K562 (cell line): ENCODE data around the gene TUBB2A. TPM values are rescaled to one million over a fixed set of nuclear protein-coding genes. Genes with fewer than 3 reads are reported as not detected.

ENCODE experiments used
- AFF4 ChIP-seq: sonication (generic); formaldehyde crosslinking; IDR thresholded peaks from 2 replicates; pipeline ENCODE4 v1.8.0; 2023; ENCODE audit warnings: mild to moderate bottlenecking, missing genetic modification reagents
- CCAR2 ChIP-seq: fragments of 200-400 bp; formaldehyde crosslinking; IDR thresholded peaks from 2 replicates; pipeline ENCODE4 v1.6.1; 2017; ENCODE audit warnings: mild to moderate bottlenecking, low read depth, low read length
- CHD1 ChIP-seq: fragments of 200-600 bp; sonication (generic); IDR thresholded peaks from one replicate; pipeline ENCODE4 v1.6.1; 2012; ENCODE audit warnings: mild to moderate bottlenecking, moderate library complexity, low read length, inconsistent platforms
- KAT7 ChIP-seq: sonication (generic); formaldehyde crosslinking; IDR thresholded peaks from 2 replicates; pipeline ENCODE4 v1.8.0; 2022; ENCODE audit warnings: missing genetic modification reagents, mild to moderate bottlenecking, borderline replicate concordance
- NR2C2 ChIP-seq, 2 experiments: fragments of 200-800 bp in 1 of 2; sonication (Bioruptor generic) in 1 of 2; sonication (generic) in 1 of 2; formaldehyde crosslinking in 1 of 2; IDR thresholded peaks; 2 replicates each; pipeline versions ENCODE4 v1.6.1 to v1.8.0; 2016 to 2022; ENCODE audit warnings: mild to moderate bottlenecking in 1 of 2, missing compliant biosample characterization in 1 of 2, missing genetic modification characterization in 1 of 2, missing genetic modification reagents in 1 of 2
- NR4A1 ChIP-seq, 2 experiments: fragments of 250-450 bp in 1 of 2; fragments of 450-650 bp in 1 of 2; sonication (Bioruptor Pico) in 1 of 2; IDR thresholded peaks; 2 replicates each; pipeline versions ENCODE4 v1.4.0 to v1.6.1; 2016 to 2020; ENCODE audit warnings: mild to moderate bottlenecking in 2 of 2, missing compliant biosample characterization in 1 of 2, missing genetic modification characterization in 1 of 2, moderate library complexity in 1 of 2
- PHF20 ChIP-seq: fragments of 450-650 bp; IDR thresholded peaks from 2 replicates; pipeline ENCODE4 v1.6.1; 2018; ENCODE audit not compliant: partially characterized antibody
- PTRF ChIP-seq: fragments of 450-650 bp; IDR thresholded peaks from 2 replicates; pipeline ENCODE4 v1.6.1; 2016; ENCODE audit warnings: mild to moderate bottlenecking, missing genetic modification characterization, missing compliant biosample characterization
- SAP30 ChIP-seq: fragments of 200-600 bp; sonication (generic); IDR thresholded peaks from 2 replicates; pipeline ENCODE4 v1.6.1; 2012; ENCODE audit warnings: borderline replicate concordance, low read depth, mild to moderate bottlenecking, moderate library complexity, low read length, control low read depth, inconsistent platforms; ENCODE audit not compliant: insufficient read depth, poor library complexity, severe bottlenecking
- TSHZ1 ChIP-seq: fragments of 250-450 bp; sonication (Bioruptor Pico); IDR thresholded peaks from 2 replicates; pipeline ENCODE4 v1.4.0; 2020; ENCODE audit warnings: mild to moderate bottlenecking, moderate library complexity
- ZKSCAN1 ChIP-seq: fragments of 150-350 bp; IDR thresholded peaks from 2 replicates; pipeline ENCODE4 v1.6.1; 2016; ENCODE audit warnings: low read depth, low read length
- ZNF197 ChIP-seq: fragments of 200-800 bp; sonication (Bioruptor generic); IDR thresholded peaks from 2 replicates; pipeline ENCODE4 v1.6.1; 2016; ENCODE audit warnings: low read depth, missing genetic modification characterization, missing compliant biosample characterization
- ZNF695 ChIP-seq: fragments of 450-650 bp; formaldehyde crosslinking; IDR thresholded peaks from 2 replicates; pipeline ENCODE4 v1.4.0; 2020; ENCODE audit warnings: mild to moderate bottlenecking, moderate library complexity
- ZNF717 ChIP-seq: fragments of 250-450 bp; sonication (Bioruptor Pico); IDR thresholded peaks from 2 replicates; pipeline ENCODE4 v1.5.0; 2021
- polyA plus RNA-seq, 8 experiments: library from polyadenylated mRNA; depleted of rRNA in 4 of 8; stranded (reverse) in 5 of 8; unstranded in 3 of 8; fragments of >200 nt; fragmentation: Nextera tagmentation in 2 of 8; fragmentation: Illumina TruSeq in 1 of 8; extraction: Ambion mirVana in 2 of 8; extraction: Trizol in 1 of 8; gene quantifications; 2 replicates each; pipeline versions ENCODE4 v1.2.1 to v1.2.3, GENCODE V29; 2011 to 2014; ENCODE audit warnings: inconsistent platforms in 1 of 8, missing spikeins in 1 of 8
- total RNA-seq, 7 experiments: library from RNA; depleted of rRNA in 6 of 7; stranded (reverse); fragments of >200 nt in 6 of 7; fragmentation: Illumina TruSeq in 2 of 7; extraction: Trizol in 2 of 7; gene quantifications; 2 replicates each; pipeline versions ENCODE4 v1.2.1 to v1.2.3, GENCODE V29; 2011 to 2021; ENCODE audit warnings: low replicate concordance in 1 of 7
- TF ChIP-seq, protein P1 (sequence below): sonication (generic); formaldehyde crosslinking; IDR thresholded peaks from 2 replicates; pipeline ENCODE4 v1.9.0; 2022; ENCODE audit warnings: mild to moderate bottlenecking, missing genetic modification reagents
- TF ChIP-seq, protein P2 (sequence below): sonication (generic); formaldehyde crosslinking; IDR thresholded peaks from 2 replicates; pipeline ENCODE4 v1.8.0; 2022; ENCODE audit warnings: mild to moderate bottlenecking, low read depth, missing genetic modification reagents

The TUBB2A gene
- total and polyA plus RNA-seq, 9 of the 15 experiments (the other 6 are each of a cell fraction or from before 2014, with no cell fraction given): 3.6 to 92.1 (median 45.6) TPM

- 0 out of 2 replicates have a peak, but pooled peaks have one; percentile 9 for TF ChIP-seq AFF4 (CRISPR knock-in tag)
- no peak for TF ChIP-seq ZNF717 (CRISPR knock-in tag)
- no peak for TF ChIP-seq ZKSCAN1
- no peak for TF ChIP-seq PTRF (tag)
- TF ChIP-seq NR4A1 (CRISPR knock-in tag; IDR thresholded peaks at IDR 0.05): no peak
- 0 out of 2 replicates have a peak, but pooled peaks have one; percentile 1 for TF ChIP-seq NR4A1 (tag; IDR thresholded peaks at IDR 0.05)
- TF ChIP-seq SAP30: peak; percentile 29
- TF ChIP-seq ZNF695 (CRISPR knock-in tag): no peak
- TF ChIP-seq, protein P1, sequence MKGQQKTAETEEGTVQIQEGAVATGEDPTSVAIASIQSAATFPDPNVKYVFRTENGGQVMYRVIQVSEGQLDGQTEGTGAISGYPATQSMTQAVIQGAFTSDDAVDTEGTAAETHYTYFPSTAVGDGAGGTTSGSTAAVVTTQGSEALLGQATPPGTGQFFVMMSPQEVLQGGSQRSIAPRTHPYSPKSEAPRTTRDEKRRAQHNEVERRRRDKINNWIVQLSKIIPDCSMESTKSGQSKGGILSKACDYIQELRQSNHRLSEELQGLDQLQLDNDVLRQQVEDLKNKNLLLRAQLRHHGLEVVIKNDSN (CRISPR knock-in tag): no peak
- no peak for TF ChIP-seq CCAR2
- TF ChIP-seq, protein P2, sequence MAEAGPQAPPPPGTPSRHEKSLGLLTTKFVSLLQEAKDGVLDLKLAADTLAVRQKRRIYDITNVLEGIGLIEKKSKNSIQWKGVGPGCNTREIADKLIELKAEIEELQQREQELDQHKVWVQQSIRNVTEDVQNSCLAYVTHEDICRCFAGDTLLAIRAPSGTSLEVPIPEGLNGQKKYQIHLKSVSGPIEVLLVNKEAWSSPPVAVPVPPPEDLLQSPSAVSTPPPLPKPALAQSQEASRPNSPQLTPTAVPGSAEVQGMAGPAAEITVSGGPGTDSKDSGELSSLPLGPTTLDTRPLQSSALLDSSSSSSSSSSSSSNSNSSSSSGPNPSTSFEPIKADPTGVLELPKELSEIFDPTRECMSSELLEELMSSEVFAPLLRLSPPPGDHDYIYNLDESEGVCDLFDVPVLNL (CRISPR knock-in tag): peak; percentile 54; the same call in 1 of the 2 replicates
- TF ChIP-seq TSHZ1 (CRISPR knock-in tag): no peak
- peak; percentile 96 for TF ChIP-seq KAT7 (CRISPR knock-in tag)
- TF ChIP-seq PHF20: peak; percentile 7
- TF ChIP-seq CHD1: peak; percentile 85
- TF ChIP-seq ZNF197 (CRISPR knock-in tag): 0 out of 2 replicates have a peak, but pooled peaks have one; percentile 41
- TF ChIP-seq NR2C2 (CRISPR knock-in tag; IDR thresholded peaks at IDR 0.05): 0 out of 2 replicates have a peak, but pooled peaks have one; percentile 3
- TF ChIP-seq NR2C2 (tag; IDR thresholded peaks at IDR 0.05): 0 out of 2 replicates have a peak, but pooled peaks have one; percentile 34
These were observed 38.2 kb downstream of the TUBB2A start (continued) for GRCh38 chr6:3119040-3119723.
